IPS DF 4.7 (cell line): ENCODE data around the gene MYO1H.

Experiments used
- DNase-seq: peaks from one replicate; pipeline ENCODE4 v3.0.0-alpha.2; 2013; ENCODE audit warnings: low spot score; ENCODE audit errors: extremely low read depth

Gene MYO1H

DNA sequence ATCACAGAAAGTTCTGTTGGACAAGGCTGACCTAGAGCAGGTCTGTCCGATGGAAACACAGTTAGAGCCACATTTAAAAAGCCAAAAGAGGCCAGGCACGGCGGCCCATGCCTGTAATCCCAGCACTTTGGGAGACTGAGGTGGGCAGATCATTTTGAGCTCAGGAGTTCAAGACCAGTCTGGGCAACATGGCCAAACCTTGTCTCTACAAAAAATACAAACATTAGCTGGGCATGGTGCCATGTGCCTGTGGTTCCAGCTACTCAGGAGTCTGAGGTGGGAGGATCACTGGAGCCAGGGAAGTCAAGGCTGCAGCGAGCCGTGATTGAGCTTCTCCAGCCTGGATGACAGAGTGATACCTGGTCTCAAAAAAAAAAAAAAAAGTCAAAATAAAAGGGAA lies 144.7 kb downstream of the MYO1H start:
- DNase-seq = no peak

DNA sequence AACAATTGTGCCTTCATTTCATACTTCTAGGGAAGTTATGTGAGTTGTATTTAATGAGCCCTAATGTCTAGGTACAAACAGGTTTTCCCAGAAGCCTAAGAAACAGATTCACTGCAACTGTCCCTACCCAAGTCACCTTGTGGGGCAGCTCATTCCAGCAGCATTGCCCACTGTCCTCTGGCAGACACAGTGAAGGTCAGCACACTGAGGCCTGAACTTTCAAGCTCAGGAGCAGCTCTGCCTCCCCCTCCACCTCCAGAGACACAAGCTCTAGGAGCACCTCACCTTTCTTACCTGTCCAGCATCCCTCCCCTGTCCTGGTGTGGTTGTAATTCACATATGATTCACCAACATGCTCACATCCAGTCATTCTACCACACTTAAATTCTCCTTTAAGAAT lies 145.4 kb downstream of the MYO1H start:
- no peak for DNase-seq

GRCh38 chr12:109493938-109494337 lies 146.2 kb downstream of the MYO1H start:
- no peak for DNase-seq

GRCh38 chr12:109494348-109494881 lies 146.7 kb downstream of the MYO1H start:
- no peak for DNase-seq

GRCh38 chr12:109495012-109495411 lies 147.3 kb downstream of the MYO1H start:
- DNase-seq = no peak

DNA sequence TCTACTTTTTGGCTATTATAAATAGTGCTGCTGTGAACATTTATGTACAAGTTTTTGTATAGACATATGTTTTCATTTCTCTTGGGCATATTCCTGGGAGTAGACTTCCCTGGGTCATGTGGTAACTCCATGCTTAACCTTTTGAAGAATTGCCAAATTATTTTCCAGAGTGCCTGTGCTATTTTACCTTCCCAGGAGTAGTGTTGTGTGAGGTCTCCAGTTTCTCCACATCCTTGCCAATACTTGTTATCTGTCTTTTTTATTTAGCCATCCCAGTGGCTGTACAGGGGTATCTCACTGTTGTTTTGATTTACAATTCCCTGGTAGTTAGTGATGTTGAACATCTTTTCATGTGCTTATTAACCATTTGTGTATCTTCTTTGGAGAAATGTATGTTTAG lies 148.6 kb downstream of the MYO1H start:
- DNase-seq = no peak

DNA sequence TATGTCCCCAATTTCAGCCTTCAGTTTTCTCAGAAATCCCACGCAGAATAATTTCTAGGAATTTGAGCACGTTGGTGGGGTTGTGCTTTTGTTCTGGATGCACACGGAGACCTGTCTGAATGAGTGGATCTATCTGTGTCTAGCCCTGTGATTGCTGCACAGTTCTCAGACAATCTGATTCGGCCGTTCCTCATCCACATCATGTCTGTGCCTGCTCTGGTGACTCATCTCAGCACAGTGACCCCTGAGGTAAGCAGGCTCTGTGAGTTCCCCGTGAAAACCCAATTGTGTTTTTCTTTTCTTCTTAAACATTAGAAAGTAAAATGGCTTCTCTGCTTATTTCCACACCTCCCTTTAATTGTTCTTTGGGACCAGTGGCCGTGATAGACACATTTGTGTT lies 150.0 kb downstream of the MYO1H start:
- DNase-seq = no peak
